Colonic mucosa (tissue), 4 donors: Measurements from ENCODE around the gene PDE1C. TPM values are rescaled to one million over a fixed set of nuclear protein-coding genes. Genes with fewer than 3 reads are reported as not detected.

ENCODE experiments used
- DNase-seq: peaks from one replicate; pipeline ENCODE4 v3.0.0-alpha.2; 2020
- H3K27ac ChIP-seq: fragments of 200-600 bp; one replicate; pipeline ENCODE4 v1.8.0; 2021
- H3K27me3 ChIP-seq: fragments of 200-600 bp; one replicate; pipeline ENCODE4 v1.8.0; 2021
- H3K36me3 ChIP-seq: fragments of 200-600 bp; one replicate; pipeline ENCODE4 v1.8.0; 2021
- H3K4me1 ChIP-seq: fragments of 200-600 bp; one replicate; pipeline ENCODE4 v1.8.0; 2021; ENCODE audit warnings: mild to moderate bottlenecking
- H3K4me3 ChIP-seq: fragments of 200-600 bp; one replicate; pipeline ENCODE4 v1.8.0; 2021
- H3K9ac ChIP-seq, 2 donors: one replicate each; pipeline ENCODE4 v1.7.0; 2013; ENCODE audit warnings: control low read depth in 2 of 2, low read depth in 2 of 2, low read length in 2 of 2
- H3K9me3 ChIP-seq: fragments of 200-600 bp; one replicate; pipeline ENCODE4 v1.8.0; 2021
- CTCF ChIP-seq: fragments of 200-600 bp; IDR thresholded peaks from one replicate; pipeline ENCODE4 v1.8.0; 2022; ENCODE audit warnings: antibody characterized with exemption, mild to moderate bottlenecking
- intact Hi-C: fragments of 100-400 bp; cut with DNase I; formaldehyde crosslinking; loops from one replicate; pipeline ENCODE4 v1.14.1; 2022
- total RNA-seq, 2 donors: library from RNA; stranded (reverse); fragmentation: NEBNext Ultra II Directional in 1 of 2; extraction: Animal tissue kit (Norgen Biotek cat#: 25700) in 1 of 2; gene quantifications; one replicate each; pipeline ENCODE4 v1.2.1, GENCODE V29; 2021
- donor health status: healthy.
- donor health status: DM: no; HTN: no; CAD: no.
- donor health status: DM: no; HTN: no; CAD: no.

The PDE1C gene
- total RNA-seq, 2 donors from 2014 or later, result 1.2 to 2.7 TPM

DNA sequence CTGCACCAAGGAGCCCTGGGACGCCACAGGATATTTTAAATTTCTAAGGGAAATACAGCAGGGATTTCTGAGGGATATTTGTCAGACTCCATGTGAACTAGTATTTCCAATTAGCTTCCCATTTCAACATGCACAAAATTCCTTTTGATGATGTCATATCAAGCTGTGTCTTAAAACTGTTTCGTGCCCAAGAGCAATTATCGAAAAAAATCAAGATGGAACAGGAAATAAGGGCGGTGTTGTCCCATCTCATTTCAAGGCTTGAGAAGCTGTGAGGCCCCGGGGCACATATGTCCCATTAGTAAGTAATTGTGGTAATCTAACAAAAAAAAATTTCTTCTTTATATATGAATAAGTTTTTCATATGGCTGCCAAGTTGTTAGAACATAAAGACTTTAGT lies 335.8 kb downstream of the PDE1C start:
- no peaks in the 10 kb centered on the region for H3K4me1 ChIP-seq
- H3K4me3 ChIP-seq, result no peak overlapping the region
- no peaks in the 10 kb centered on the region for H3K36me3 ChIP-seq
- no peaks in the 10 kb centered on the region for H3K27me3 ChIP-seq
- no peak overlapping the region for H3K27ac ChIP-seq
- H3K9ac ChIP-seq, result no peak overlapping the region
- H3K9me3 ChIP-seq, result no peaks in the 10 kb centered on the region
- no peak for DNase-seq
- TF ChIP-seq CTCF, result no peak
- intact Hi-C loops, result loop anchor here (2.0 to 10.0 kb wide), 2 partner anchors 290 to 600 kb away; no protein-coding TSS in a partner anchor

- Histone ChIP-seq H3K4me3 (no peak overlapping the region), H3K36me3 (no peaks in the 10 kb centered on the region), H3K27ac (no peak overlapping the region), H3K9ac (no peak overlapping the region), H3K4me1 (no peaks in the 10 kb centered on the region), H3K9me3 (no peaks in the 10 kb centered on the region), H3K27me3 (no peaks in the 10 kb centered on the region)
- intact Hi-C loops, result no loop called here
- TF ChIP-seq CTCF, result no peak
- no peak for DNase-seq
Measured at GRCh38 chr7:31729195-31729804, 340.9 kb downstream of the PDE1C start.

GRCh38 chr7:31724696-31725095 lies 345.5 kb downstream of the PDE1C start:
- Histone ChIP-seq H3K27ac (no peak overlapping the region), H3K4me1 (no peaks in the 10 kb centered on the region), H3K4me3 (no peak overlapping the region), H3K9ac (no peak overlapping the region), H3K27me3 (no peaks in the 10 kb centered on the region), H3K9me3 (no peaks in the 10 kb centered on the region), H3K36me3 (no peaks in the 10 kb centered on the region)
- DNase-seq, result no peak
- TF ChIP-seq CTCF, result no peak
- intact Hi-C loops, result no loop called here

- no peaks in the 10 kb centered on the region for H3K4me1 ChIP-seq
- H3K36me3 ChIP-seq, result no peaks in the 10 kb centered on the region
- H3K9ac ChIP-seq, result no peak overlapping the region
- no peak for TF ChIP-seq CTCF
- DNase-seq, result no peak
- H3K9me3 ChIP-seq, result no peaks in the 10 kb centered on the region
- no peaks in the 10 kb centered on the region for H3K27me3 ChIP-seq
- H3K27ac ChIP-seq, result no peak overlapping the region
- H3K4me3 ChIP-seq, result no peak overlapping the region
- intact Hi-C loops, result no loop called here
Measured at GRCh38 chr7:31720366-31720765, 349.8 kb downstream of the PDE1C start.

- H3K4me3 ChIP-seq, result no peak overlapping the region
- no peaks in the 10 kb centered on the region for H3K4me1 ChIP-seq
- H3K9ac ChIP-seq, result no peak overlapping the region
- intact Hi-C loops, result loop anchor here (10.0 kb wide), 1 partner anchor 552 kb away; no protein-coding TSS in a partner anchor
- no peaks in the 10 kb centered on the region for H3K9me3 ChIP-seq
- H3K27ac ChIP-seq, result no peak overlapping the region
- H3K27me3 ChIP-seq, result no peaks in the 10 kb centered on the region
- no peaks in the 10 kb centered on the region for H3K36me3 ChIP-seq
- no peak for DNase-seq
- no peak for TF ChIP-seq CTCF
Measured at GRCh38 chr7:31716355-31716754, 353.9 kb downstream of the PDE1C start.
